HG03571 (cell line): ENCODE measurements around the gene MAN2A2.
"Not testable (repeated sequence)": the region's sequence is repeated elsewhere in the genome, so short reads cannot be mapped to it uniquely, and the experiment has no call there.

Experiments used
- ATAC-seq: cut with Tn5 transposase; IDR thresholded peaks from one replicate; pipeline ENCODE4 v1.9.1; 2021; ENCODE audit not compliant: unreplicated experiment

The MAN2A2 gene

DNA sequence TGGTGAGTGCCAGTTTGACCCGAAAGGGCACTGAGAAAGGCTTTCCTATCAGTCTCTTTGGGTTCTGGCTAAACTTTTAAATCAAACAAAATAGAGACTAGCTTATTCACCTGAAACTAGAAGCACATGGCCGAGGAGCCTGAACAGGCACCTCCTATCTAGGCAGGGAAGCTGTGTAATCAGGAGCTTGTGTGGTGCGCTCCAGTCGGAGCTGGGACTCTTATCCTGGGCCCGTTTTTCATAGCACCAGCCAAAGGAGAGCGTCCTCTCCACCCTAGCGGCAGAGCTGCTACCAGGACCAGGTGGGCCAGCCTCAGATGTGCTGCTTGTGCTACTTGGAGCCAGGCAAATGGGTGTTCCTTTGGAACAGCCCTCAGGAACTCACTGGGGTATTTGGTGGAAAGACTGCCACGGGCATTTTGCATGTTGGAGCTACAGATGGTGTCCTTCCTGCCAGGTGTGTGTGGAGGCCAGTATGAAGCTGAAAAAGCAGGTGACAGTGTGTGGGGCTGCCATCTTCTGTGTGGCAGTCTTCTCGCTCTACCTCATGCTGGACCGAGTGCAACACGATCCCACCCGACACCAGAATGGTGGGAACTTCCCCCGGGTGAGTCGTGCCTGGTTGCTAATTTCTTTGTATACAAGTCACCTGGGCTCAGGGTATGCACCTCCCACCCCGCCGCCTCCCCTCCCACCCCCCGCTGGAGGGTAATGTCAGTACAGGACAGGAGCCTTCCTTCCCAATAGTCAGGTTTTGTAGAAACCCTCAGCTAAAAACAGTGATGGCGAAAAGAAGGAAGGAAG, 833 bp downstream of the MAN2A2 start:
- ATAC-seq, result no peak

DNA sequence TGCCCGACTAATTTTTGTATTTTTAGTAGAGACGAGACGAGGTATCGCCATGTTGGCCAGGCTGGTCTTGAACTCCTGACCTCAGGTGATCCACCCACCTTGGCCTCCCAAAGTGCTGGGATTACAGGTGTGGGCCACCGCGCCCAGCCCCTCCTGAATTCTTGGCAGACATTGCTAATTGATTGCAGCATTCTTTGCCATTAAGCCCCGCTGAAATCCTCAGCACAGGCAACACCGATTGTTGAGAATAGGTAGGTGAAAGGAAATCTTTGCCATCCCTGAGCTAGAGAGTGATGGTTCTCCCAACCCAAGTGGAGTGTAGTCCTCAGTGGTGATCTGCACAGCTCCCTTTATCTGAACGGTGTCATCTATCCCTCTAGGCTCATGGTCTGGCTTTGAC, 1.6 kb downstream of the MAN2A2 start:
- ATAC-seq, result no peak

DNA sequence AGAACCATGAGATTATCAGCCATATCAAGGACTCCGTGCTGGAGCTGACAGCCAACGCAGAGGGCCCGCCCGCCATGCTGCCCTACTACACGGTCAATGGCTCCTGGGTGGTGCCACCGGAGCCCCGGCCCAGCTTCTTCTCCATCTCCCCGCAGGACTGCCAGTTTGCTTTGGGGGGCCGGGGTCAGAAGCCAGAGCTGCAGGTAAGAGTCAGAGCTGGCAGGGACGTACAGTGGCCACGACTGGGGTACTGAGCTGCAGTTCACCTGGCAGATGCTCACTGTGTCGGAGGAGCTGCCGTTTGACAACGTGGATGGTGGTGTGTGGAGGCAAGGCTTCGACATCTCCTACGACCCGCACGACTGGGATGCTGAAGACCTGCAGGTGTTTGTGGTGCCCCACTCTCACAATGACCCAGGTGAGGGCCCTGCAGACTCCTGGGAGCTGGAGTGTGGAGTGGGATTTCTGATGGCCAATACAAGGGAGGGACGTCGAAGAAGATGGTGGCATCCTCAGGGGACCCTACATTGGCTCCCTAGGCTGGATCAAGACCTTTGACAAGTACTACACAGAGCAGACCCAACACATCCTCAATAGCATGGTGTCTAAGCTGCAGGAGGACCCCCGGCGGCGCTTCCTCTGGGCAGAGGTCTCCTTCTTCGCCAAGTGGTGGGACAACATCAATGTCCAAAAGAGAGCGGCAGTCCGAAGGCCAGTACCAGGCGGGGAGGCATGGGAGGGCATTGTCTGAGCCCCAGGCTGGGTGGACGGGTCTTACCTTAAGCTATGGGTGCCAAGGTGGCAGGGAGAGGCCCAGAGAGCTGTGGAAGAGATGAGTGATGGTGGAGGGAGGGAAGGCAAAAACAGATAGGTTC, 2.4 kb downstream of the MAN2A2 start:
- no peak for ATAC-seq

DNA sequence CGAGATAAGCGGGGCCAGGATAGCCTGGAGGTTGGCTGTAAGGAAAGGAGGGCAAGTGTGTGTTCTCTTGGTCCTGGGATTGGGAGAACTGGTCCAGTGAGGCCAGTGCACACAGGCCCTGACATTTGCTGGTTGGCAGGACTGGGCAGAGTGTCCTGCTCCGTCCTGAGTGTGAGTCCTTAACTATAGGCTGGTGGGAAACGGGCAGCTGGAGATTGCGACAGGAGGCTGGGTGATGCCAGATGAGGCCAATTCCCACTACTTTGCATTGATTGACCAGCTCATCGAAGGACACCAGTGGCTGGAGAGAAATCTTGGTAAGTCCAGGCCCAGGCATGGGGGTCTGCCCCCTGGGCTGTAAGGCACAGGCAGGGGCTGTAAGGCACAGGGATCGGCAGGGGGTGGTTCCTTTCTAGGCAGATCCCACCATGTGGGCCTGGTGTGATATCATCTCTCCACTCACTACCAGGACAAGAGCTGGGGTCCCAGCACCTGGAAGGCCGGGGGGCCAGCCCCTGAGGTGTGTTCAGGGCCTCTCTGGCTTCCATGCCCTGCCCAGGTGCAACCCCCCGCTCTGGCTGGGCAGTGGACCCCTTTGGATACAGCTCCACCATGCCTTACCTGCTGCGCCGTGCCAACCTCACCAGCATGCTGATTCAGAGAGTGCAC, 3.2 kb downstream of the MAN2A2 start:
- no peak for ATAC-seq

DNA sequence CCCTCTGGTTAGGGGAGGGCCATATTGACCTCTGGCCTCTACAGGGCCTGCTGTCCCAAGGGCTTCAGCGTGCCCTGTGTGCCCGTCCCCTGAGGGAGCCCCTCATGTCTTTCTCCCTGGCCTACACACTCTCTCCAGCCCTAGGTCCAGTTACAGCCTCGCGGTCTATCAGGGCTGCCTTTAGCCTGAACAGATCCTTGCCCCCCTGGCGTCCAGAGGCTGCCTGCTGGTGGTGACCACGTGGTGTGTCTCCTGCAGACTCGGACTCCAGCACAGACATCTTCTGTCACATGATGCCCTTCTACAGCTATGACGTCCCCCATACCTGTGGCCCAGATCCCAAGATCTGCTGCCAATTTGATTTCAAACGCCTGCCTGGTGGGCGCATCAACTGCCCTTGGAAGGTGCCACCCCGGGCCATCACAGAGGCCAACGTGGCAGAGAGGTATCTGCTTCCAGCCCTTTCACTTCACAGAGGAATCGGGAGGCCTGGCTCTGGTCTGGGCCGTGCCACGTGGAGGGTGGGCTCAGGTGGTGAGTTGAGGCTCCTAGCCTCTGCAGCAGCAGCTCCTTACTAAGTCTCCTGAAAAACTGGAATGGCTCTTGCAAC, 4.1 kb downstream of the MAN2A2 start:
- no peak for ATAC-seq

DNA sequence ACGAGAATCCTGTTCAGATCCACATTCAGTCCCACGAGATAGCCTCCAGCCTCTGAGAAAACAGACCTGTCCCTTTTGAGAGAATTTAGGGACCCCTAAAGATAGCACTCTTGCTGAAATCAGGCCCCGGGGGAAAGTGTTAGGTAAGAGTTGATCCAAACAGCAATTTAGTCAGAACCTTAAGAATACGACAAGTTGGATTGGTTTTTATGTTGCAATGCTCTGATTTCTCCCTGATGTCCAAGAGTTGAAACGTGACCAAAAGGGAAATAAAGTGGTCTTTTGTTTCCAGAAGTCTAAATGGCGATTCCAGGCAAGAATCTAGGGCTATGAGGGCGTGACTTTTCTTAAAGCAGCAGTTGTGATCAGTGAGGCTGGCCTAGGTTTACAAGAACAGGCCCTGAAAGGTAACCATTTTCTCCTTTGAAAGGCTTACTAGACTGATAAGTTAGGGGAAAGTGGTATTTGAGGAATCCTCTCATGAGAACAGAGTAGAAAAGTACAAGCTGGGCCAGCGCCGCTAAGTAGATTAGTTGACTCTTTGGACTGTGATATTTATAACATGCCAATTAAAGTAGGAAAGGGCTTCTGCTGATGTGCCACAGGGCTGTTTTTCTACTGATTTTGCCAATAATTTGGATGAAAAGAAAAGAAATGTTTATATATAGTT, 4.9 kb downstream of the MAN2A2 start:
- no peak for ATAC-seq

DNA sequence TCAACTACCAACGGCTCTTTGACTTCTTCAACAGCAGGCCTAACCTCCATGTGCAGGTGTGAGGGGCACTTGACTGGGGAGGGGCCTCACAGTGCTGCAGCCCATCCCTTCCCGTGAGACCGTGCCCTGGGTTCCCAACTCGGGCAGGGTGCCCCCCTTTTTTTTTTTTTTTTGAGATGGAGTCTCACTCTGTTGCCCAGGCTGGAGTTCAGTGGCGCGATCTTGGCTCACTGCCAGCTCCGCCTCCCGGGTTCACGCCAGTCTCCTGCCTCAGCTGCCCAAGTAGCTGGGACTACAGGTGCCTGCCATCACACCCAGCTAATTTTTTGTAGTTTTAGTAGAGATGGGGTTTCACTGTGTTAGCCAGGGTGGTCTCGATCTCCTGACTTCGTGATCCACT, 6.3 kb downstream of the MAN2A2 start:
- not testable (repeated sequence) for ATAC-seq

DNA sequence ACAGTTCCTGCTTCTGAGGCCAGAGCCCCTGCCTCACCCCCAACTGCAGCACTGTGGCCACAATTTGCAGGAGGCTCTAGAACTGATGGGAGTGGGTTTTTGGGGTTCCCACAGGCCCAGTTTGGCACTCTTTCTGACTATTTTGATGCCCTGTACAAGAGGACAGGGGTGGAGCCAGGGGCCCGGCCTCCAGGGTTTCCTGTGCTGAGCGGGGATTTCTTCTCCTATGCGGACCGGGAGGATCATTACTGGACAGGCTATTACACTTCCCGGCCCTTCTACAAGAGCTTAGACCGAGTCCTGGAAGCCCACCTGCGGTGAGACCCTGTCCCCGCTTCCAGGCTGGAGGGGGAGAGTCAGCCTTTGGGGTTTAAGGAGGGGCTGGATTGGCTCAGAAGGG, 6.9 kb downstream of the MAN2A2 start:
- ATAC-seq, result no peak

DNA sequence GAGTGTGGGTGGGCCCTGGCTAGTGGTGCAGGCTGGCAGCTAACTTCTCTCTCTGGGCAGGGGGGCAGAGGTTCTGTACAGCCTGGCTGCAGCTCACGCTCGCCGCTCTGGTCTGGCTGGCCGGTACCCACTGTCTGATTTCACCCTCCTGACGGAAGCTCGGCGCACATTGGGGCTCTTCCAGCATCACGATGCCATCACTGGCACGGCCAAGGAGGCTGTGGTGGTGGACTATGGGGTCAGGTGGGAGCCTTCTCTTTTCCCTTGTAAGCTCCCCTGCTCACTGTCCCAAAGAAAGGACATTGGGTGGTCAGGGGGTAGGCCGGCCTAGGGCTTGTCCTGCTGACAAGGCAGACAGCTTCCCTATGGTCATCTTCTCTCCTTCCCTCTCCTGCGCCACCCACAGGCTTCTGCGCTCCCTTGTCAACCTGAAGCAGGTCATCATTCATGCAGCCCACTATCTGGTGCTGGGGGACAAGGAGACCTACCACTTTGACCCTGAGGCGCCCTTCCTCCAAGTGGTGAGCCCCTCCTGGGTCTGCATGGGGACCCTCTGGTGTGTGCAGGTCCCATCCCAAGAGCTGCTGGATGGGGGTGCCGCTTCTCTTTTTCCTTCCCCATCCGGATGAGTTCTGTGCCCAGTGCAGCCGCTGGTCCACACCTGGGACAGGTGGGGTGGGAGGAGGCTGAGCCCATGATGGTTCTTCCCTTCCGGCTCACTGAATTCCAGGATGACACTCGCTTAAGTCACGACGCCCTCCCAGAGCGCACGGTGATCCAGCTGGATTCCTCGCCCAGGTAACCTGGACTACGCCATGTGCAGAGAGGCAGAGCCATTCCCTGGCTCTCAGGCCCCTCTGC, 7.6 kb downstream of the MAN2A2 start:
- no peak for ATAC-seq

DNA sequence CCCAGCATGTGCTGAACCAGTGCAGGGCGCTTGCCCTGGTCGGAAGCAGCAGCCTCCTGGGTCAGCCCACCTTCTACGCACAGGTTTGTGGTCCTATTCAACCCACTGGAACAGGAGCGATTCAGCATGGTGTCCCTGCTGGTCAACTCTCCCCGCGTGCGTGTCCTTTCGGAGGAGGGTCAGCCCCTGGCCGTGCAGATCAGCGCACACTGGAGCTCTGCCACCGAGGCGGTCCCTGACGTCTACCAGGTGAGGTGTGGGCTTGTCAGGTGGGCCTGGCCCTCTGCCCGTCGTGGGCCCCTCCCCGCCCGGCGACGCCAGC, 8.2 kb downstream of the MAN2A2 start:
- no peak for ATAC-seq

DNA sequence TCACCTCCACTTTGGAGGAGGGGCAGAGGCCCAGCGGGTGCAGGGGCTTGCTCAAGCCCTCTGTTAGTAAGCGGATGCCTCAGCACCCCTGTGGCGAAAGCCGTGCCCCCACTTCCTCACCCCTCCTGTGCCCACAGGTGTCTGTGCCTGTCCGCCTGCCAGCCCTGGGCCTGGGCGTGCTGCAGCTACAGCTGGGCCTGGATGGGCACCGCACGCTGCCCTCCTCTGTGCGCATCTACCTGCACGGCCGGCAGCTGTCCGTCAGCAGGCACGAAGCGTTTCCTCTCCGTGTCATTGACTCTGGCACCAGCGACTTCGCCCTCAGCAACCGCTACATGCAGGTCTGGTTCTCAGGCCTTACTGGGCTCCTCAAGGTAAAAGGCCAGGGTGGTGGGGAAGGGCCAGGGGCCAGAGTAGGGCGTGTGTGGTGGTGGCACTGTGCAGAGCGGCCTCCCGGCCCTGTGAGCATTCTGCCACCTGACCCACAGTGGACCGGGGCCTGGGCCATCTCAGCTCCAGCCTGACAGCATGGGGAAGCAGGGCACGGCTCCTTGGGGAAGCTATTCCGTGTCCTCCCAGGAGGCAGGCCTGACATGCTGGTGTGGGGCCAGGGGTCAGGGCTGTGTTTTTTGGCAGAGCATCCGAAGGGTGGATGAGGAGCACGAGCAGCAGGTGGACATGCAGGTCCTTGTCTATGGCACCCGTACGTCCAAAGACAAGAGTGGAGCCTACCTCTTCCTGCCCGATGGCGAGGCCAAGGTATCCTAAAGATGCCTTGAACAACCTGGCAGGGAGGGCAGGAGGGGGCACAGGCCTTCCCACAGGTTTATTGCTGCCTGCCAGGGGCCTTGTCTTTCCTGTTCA, 9.0 kb downstream of the MAN2A2 start:
- ATAC-seq, result no peak

DNA sequence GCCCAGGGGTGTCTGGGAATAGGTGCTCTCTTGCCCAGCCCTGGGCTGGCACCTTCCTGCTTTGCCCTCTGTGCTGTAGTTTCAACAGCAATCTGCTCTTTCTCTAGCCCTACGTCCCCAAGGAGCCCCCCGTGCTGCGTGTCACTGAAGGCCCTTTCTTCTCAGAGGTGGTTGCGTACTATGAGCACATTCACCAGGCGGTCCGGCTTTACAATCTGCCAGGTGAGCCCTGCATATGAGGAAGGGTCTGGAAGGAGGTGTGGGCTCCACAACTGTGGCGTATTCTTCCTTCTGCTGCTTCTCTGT, 9.6 kb downstream of the MAN2A2 start:
- ATAC-seq, result no peak

DNA sequence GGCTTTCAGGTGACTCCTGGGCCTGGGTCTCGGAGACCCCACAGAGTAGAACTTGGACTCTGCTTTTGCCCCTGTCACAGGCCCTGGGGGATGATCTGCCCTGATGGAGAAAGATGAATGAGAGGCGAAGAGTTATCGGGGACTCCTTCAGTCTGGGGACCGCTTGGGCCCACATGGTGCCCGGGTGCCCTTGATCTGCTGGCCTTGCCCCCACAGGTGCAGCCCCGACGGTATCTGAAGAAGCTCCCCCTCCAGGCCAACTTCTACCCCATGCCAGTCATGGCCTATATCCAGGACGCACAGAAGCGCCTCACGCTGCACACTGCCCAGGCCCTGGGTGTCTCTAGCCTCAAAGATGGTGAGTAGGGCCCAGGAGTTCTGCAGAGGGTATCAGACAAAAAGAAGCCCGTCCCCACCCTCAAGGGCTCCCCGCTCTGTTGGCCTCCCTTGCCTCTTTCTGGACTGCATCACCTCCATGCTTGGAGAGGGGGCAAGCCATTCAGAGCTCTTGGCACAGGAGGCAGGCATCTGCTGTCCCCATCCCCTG, 10.4 kb downstream of the MAN2A2 start:
- ATAC-seq, result no peak

DNA sequence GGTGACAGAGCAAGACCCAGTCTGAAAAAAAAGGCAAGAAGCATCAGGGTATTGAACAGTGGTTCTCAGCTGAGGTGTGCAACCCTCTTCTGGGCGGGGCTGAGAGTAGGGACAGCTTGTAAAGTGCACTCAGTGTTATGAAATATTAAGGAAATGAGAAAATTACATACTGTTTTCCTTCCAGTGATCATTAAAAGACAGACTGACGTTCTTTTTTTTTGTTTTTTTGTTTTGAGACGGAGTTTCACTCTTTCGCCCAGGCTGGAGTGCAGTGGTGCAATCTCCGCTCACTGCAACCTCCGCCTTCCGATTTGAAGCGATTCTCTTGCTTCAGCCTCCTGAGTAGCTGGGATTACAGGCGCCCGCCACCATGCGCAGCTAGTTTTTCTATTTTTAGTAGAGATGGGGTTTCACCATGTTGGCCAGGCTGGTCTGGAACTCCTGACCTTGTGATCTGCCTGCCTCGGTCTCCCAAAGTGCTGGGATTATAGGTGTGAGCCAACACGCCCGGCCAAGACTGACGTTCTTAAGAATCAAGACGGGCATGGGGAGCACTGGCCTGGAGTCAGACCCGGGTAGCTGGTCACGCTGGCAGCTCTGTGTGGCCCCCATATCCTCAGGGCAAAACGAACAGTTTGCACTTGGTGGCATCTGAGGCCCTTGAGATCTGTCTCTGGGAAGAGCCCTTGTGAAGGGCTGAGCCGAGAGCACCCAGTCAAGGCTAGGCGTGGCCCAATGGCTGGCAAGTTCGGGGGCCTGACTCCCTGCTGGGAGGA, 11.4 kb downstream of the MAN2A2 start:
- no peak for ATAC-seq

DNA sequence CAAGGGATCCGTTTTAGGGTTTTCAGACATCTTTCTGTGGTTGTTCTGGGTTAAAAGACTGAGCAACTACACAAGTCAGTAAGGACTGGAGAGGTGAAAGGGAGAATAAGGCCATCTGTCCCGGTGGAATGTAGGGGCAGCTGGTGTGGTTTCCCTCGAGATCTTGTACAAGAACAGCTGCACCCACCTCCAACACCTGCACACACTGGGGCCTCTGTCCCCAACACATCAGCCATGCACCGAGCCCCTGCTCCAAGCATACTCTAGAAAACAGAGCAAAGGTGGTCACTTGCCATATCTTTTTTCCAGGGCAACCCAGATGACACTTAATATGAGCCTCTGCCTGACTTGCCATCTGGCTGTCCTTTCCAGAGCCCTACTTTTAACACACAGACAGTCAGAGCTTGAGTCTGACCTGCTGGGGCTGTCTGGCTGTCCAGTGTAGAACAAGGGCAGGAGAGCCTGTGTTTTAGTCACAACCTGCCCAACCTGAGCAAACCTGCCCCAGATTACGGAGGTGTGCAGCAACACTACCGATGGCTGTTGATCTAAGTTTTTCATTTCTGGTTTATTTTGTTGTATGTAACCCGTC, 12.2 kb downstream of the MAN2A2 start:
- ATAC-seq, result no peak

DNA sequence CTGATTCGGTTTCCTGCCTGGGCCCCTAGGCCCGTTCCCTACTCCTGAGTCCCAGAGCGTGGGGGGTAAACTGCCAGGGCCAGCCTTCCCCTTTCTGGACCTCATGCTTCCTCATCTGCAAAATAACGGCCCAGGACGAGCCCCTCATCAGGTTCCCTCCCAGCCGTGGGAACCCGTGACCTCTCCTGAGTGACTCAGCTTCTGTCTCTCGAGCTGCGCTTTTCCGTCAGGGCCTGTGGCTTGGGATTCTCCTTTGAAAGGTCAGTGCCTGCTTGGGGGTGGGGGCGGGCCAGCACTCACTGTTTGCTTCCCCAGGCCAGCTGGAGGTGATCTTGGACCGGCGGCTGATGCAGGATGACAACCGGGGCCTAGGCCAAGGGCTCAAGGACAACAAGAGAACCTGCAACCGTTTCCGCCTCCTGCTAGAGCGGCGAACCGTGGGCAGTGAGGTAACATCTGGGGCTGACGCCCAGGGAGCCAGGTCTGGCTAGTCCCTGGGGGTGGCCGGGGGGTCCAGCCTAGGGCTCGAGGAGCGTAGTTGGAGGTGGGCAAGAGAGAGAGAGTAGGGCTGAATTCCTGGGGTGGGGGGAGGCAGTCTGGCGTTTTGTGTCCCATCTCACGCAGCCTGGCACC, 12.8 kb downstream of the MAN2A2 start:
- ATAC-seq, result no peak

DNA sequence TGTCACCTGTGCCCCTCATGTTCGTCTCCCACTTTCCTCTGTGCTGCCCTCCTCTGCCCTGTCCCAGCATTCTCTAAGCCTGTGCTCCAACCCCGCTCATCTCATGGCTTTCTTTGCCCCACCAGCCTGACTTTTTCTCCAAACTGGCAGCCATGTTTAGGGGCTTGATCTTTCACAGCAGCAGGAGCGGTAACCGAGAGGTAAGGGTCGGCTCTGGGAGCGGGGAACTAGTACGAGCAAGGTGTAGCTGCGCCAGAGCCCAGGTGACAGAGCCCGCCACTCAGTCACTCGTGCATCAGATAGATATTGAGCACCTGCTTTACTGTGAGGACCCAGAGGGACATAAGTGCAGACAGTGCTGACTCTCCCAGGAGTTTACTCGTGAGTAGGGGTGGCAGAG, 13.4 kb downstream of the MAN2A2 start:
- no peak for ATAC-seq
